H9 (cell line): ENCODE data around the gene SLC6A18. TPM values are rescaled to one million over a fixed set of nuclear protein-coding genes. Genes with fewer than 3 reads are reported as not detected.

Experiments
- DNase-seq: peaks from one replicate; pipeline ENCODE4 v3.0.0-alpha.2; 2017
- H2AFZ ChIP-seq: one replicate; pipeline ENCODE4 v1.6.1; 2013; ENCODE audit warnings: mild to moderate bottlenecking, low read length, control low read depth, moderate library complexity
- H2AK5ac ChIP-seq: 2 replicates; pipeline ENCODE4 v1.6.1; 2013; ENCODE audit warnings: low read length, control low read depth, mixed read lengths; ENCODE audit not compliant: insufficient read length
- H2BK120ac ChIP-seq: one replicate; pipeline ENCODE4 v1.6.1; 2013; ENCODE audit warnings: low read depth, mild to moderate bottlenecking, low read length, control low read depth, inconsistent platforms; ENCODE audit not compliant: poor library complexity, severe bottlenecking
- H2BK12ac ChIP-seq: 2 replicates; pipeline ENCODE4 v1.6.1; 2013; ENCODE audit warnings: low read length, control low read depth, mixed read lengths, low read depth; ENCODE audit not compliant: insufficient read length
- H2BK15ac ChIP-seq: 2 replicates; pipeline ENCODE4 v1.6.1; 2013; ENCODE audit warnings: low read depth, low read length, control low read depth
- H2BK20ac ChIP-seq: one replicate; pipeline ENCODE4 v1.6.1; 2013; ENCODE audit warnings: low read depth, mild to moderate bottlenecking, low read length, control low read depth, inconsistent platforms; ENCODE audit not compliant: poor library complexity, severe bottlenecking
- H2BK5ac ChIP-seq: 2 replicates; pipeline ENCODE4 v1.6.1; 2013; ENCODE audit warnings: low read length, control low read depth, mixed read lengths; ENCODE audit not compliant: insufficient read length
- H3K14ac ChIP-seq: 2 replicates; pipeline ENCODE4 v1.6.1; 2013; ENCODE audit warnings: low read length, control low read depth; ENCODE audit not compliant: insufficient read depth
- H3K18ac ChIP-seq: 2 replicates; pipeline ENCODE4 v1.6.1; 2013; ENCODE audit warnings: low read depth, mild to moderate bottlenecking, mixed read lengths, low read length, control low read depth; ENCODE audit not compliant: insufficient read length
- H3K23ac ChIP-seq: 2 replicates; pipeline ENCODE4 v1.6.1; 2013; ENCODE audit warnings: low read length, control low read depth, mixed read lengths, low read depth; ENCODE audit not compliant: insufficient read length
- H3K23me2 ChIP-seq: 2 replicates; pipeline ENCODE4 v1.6.1; 2013; ENCODE audit warnings: low read depth, mild to moderate bottlenecking, mixed read lengths, low read length, control low read depth; ENCODE audit not compliant: insufficient read length, poor library complexity, severe bottlenecking
- H3K27ac ChIP-seq: 2 replicates; pipeline ENCODE4 v1.5.1; 2013; ENCODE audit warnings: low read length, control low read depth, mixed read lengths, low read depth; ENCODE audit not compliant: insufficient read length
- H3K27me3 ChIP-seq: 2 replicates; pipeline ENCODE4 v1.6.1; 2013; ENCODE audit warnings: low read length, control low read depth, inconsistent platforms; ENCODE audit not compliant: insufficient read depth
- H3K4ac ChIP-seq: 2 replicates; pipeline ENCODE4 v1.6.1; 2013; ENCODE audit warnings: low read depth, mild to moderate bottlenecking, control low read depth, inconsistent platforms, low read length, moderate library complexity
- H3K4me1 ChIP-seq: 2 replicates; pipeline ENCODE4 v1.6.1; 2013; ENCODE audit warnings: low read length, control low read depth, inconsistent platforms; ENCODE audit not compliant: insufficient read depth
- H3K4me2 ChIP-seq: 2 replicates; pipeline ENCODE4 v1.6.1; 2013; ENCODE audit warnings: low read length, control low read depth, mixed read lengths; ENCODE audit not compliant: insufficient read length, insufficient read depth
- H3K56ac ChIP-seq: 2 replicates; pipeline ENCODE4 v1.6.1; 2013; ENCODE audit warnings: low read depth, mild to moderate bottlenecking, mixed read lengths, low read length, control low read depth; ENCODE audit not compliant: insufficient read length
- H3K79me1 ChIP-seq: 2 replicates; pipeline ENCODE4 v1.6.1; 2013; ENCODE audit warnings: low read depth, mild to moderate bottlenecking, moderate library complexity, low read length, control low read depth, inconsistent platforms; ENCODE audit not compliant: insufficient read depth, poor library complexity, severe bottlenecking
- H3K79me2 ChIP-seq: 2 replicates; pipeline ENCODE4 v1.6.1; 2013; ENCODE audit warnings: low read length, control low read depth, inconsistent platforms; ENCODE audit not compliant: insufficient read depth
- H3K9ac ChIP-seq: 2 replicates; pipeline ENCODE4 v1.6.1; 2013; ENCODE audit warnings: low read length, control low read depth, mixed read lengths; ENCODE audit not compliant: insufficient read length; ENCODE audit errors: extremely low read depth
- H3K9me3 ChIP-seq: one replicate; pipeline ENCODE4 v1.6.1; 2013; ENCODE audit warnings: low read depth, low read length, inconsistent platforms; ENCODE audit not compliant: control insufficient read depth
- H3T11ph ChIP-seq: one replicate; pipeline ENCODE4 v1.6.1; 2013; ENCODE audit warnings: mild to moderate bottlenecking, low read length, control low read depth, inconsistent platforms
- H4K20me1 ChIP-seq: one replicate; pipeline ENCODE4 v1.6.1; 2013; ENCODE audit not compliant: control insufficient read depth, insufficient read length, insufficient read depth
- H4K5ac ChIP-seq: 2 replicates; pipeline ENCODE4 v1.6.1; 2013; ENCODE audit warnings: low read depth, mild to moderate bottlenecking, mixed read lengths, low read length, control low read depth; ENCODE audit not compliant: insufficient read length
- H4K8ac ChIP-seq: replicated peaks from 2 replicates; pipeline ENCODE4 v1.6.1; 2013; ENCODE audit warnings: low read length, control low read depth, mixed read lengths, low read depth; ENCODE audit not compliant: insufficient read length
- H4K91ac ChIP-seq: 2 replicates; pipeline ENCODE4 v1.6.1; 2013; ENCODE audit warnings: low read depth, mild to moderate bottlenecking, moderate library complexity, mixed read lengths, low read length, control low read depth; ENCODE audit not compliant: insufficient read length
- H3K27ac Mint-ChIP-seq, 3 experiments: 2 replicates in 2 of 3; 3 replicates in 1 of 3; pipeline ENCODE4 v1.8.0; 2020 to 2021; ENCODE audit warnings: mixed read lengths in 3 of 3, mild to moderate bottlenecking in 1 of 3, moderate library complexity in 1 of 3
- H3K27me3 Mint-ChIP-seq: 2 replicates; pipeline ENCODE4 v1.8.0; 2021; ENCODE audit warnings: low read depth, mild to moderate bottlenecking, moderate library complexity, mixed read lengths
- H3K36me3 Mint-ChIP-seq, 3 experiments: 2 replicates in 2 of 3; 3 replicates in 1 of 3; pipeline ENCODE4 v1.8.0; 2020 to 2021; ENCODE audit warnings: low read depth in 3 of 3, mixed read lengths in 3 of 3; ENCODE audit not compliant: insufficient read depth in 1 of 3
- H3K4me1 Mint-ChIP-seq, 2 experiments: 2 replicates each; pipeline ENCODE4 v1.8.0; 2020; ENCODE audit warnings: mixed read lengths in 2 of 2
- H3K4me3 Mint-ChIP-seq, 2 experiments: 2 replicates in 1 of 2; 3 replicates in 1 of 2; pipeline ENCODE4 v1.8.0; 2020 to 2021; ENCODE audit warnings: mild to moderate bottlenecking in 2 of 2, mixed read lengths in 2 of 2, moderate library complexity in 1 of 2
- H3K9me3 Mint-ChIP-seq, 2 experiments: 2 replicates in 1 of 2; 3 replicates in 1 of 2; pipeline ENCODE4 v1.8.0; 2020; ENCODE audit warnings: mild to moderate bottlenecking in 2 of 2, mixed read lengths in 2 of 2, moderate library complexity in 1 of 2
- CTCF ChIP-seq: fragments of 200-600 bp; sonication (generic); conservative IDR thresholded peaks from 3 replicates; pipeline ENCODE4 v1.8.0; 2021; ENCODE audit warnings: antibody characterized with exemption, mild to moderate bottlenecking
- WGBS: extraction: QIAGEN DNeasy Blood & Tissue Kit; methylation state at CpG from one replicate; pipeline ENCODE4 v1.1.7; 2013; ENCODE audit warnings: missing lambda C conversion rate, low lambda C conversion rate, mixed read lengths; ENCODE audit not compliant: insufficient read length; ENCODE audit errors: extremely low coverage; 5-methylcytosine and 5-hydroxymethylcytosine counted together
- total RNA-seq: library from RNA; stranded (reverse); gene quantifications from 2 replicates; pipeline ENCODE4 v1.2.1, GENCODE V29; 2021

Gene SLC6A18
- total RNA-seq, 1 experiment from 2014 or later: not detected

DNA sequence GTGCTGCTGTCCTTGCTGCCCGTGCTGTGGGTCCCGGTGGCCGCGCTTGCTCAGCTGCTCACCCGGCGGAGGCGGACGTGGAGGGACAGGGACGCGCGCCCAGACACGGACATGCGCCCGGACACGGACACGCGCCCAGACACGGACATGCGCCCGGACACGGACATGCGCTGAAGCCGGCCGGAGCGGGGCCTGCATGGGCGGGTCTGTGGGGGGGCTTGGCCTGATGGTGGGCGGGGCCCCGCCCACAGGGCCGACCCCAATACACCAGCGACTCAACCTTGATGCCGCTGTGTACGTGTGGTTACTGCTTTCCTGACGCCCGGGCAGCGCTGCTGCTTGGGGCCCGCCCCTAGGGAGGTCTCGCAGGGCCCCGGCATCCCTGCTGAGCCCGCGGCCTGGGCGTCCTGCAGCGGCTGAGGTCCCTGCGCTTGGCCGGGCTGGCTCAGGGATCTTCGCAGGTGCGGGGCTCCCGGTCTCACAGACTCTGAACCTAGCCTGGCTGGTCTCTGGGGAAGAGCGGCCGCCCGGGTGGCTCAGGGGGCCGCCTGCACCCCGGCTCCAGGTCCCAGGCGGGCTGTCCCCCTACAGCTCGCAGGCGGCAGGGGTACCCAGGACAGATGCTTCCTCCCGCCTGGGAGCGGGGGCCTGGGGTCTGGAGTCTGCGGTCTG, 20.9 kb downstream of the SLC6A18 start:
- Mint-ChIP-seq H3K27me3 (peaks cover 11% of the 10 kb centered on the region), H3K4me1 (peaks cover 4 to 16% of the 10 kb centered on the region in 2 experiments), H3K4me3 (no peak overlapping the region), H3K9me3 (no peaks in the 10 kb centered on the region), H3K36me3 (no peaks in the 10 kb centered on the region), H3K27ac (no peak overlapping the region)
- Histone ChIP-seq H3K23me2 (no peaks in the 10 kb centered on the region), H3K27me3 (no peaks in the 10 kb centered on the region), H2AK5ac (no peak overlapping the region), H2BK120ac (no peak overlapping the region), H3T11ph (no peak overlapping the region), H2AFZ (no peak overlapping the region), H3K4me1 (no peaks in the 10 kb centered on the region), H3K56ac (no peak overlapping the region), H4K91ac (no peak overlapping the region), H3K23ac (no peak overlapping the region), H2BK12ac (no peak overlapping the region), H3K4me2 (no peak overlapping the region), H3K9ac (no peak overlapping the region), H3K79me1 (no peaks in the 10 kb centered on the region), H3K27ac (no peak overlapping the region), H3K4ac (no peak overlapping the region), H4K8ac (no peak overlapping the region), H2BK20ac (no peak overlapping the region), H3K18ac (no peak overlapping the region), H3K9me3 (no peaks in the 10 kb centered on the region), H4K5ac (no peak overlapping the region), H2BK15ac (no peak overlapping the region), H4K20me1 (no peaks in the 10 kb centered on the region), H2BK5ac (no peak overlapping the region), H3K79me2 (no peaks in the 10 kb centered on the region), H3K14ac (no peak overlapping the region)
- no CpG with 5 or more reads among the region's 58 CpGs for WGBS
- no peak for TF ChIP-seq CTCF
- peak; percentile 40 for DNase-seq
